IPS-15b (cell line): ENCODE results near the gene ZC3H10.
A peak's percentile ranks its signal among the peaks of the same experiment; 100 is the strongest.

ENCODE experiments used
- H3K27me3 ChIP-seq: one replicate; pipeline ENCODE4 v1.6.1; 2013; ENCODE audit warnings: low read length; ENCODE audit not compliant: control insufficient read depth, insufficient read depth
- H3K36me3 ChIP-seq: one replicate; pipeline ENCODE4 v1.6.1; 2013; ENCODE audit warnings: low read length; ENCODE audit not compliant: control insufficient read depth, insufficient read depth
- H3K4me1 ChIP-seq: one replicate; pipeline ENCODE4 v1.6.1; 2013; ENCODE audit warnings: mild to moderate bottlenecking, low read length; ENCODE audit not compliant: control insufficient read depth, insufficient read depth
- H3K4me3 ChIP-seq: one replicate; pipeline ENCODE4 v1.5.1; 2013; ENCODE audit warnings: low read depth, low read length
- H3K9ac ChIP-seq: one replicate; pipeline ENCODE4 v1.6.1; 2013; ENCODE audit warnings: low read depth, mild to moderate bottlenecking, low read length
- H3K9me3 ChIP-seq: one replicate; pipeline ENCODE4 v1.6.1; 2013; ENCODE audit warnings: mild to moderate bottlenecking, low read length; ENCODE audit not compliant: control insufficient read depth, insufficient read depth

The ZC3H10 gene

DNA sequence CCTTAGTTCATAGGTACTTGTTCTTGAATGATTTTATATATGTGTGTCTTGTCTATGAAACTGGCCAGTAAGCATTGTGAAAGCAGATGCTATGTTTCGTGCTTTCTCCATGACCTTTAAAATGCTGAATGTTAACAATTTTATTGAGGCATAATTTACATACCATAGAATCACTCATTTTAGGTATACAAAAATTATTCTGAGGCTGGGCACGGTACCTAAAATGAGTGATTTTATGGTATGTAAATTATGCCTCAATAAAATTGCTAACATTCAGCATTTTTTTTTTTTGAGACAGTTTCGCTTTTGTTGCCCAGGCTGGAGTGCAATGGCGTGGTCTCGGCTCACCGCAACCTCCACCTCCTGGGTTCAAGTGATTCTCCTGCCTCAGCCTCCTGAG lies 16.8 kb downstream of the ZC3H10 start:
- H3K4me3 ChIP-seq: no peak overlapping the region
- no peak overlapping the region for H3K9ac ChIP-seq
- H3K36me3 ChIP-seq: peaks cover 60% of the 10 kb centered on the region
- H3K9me3 ChIP-seq: no peaks in the 10 kb centered on the region
- H3K27me3 ChIP-seq: no peaks in the 10 kb centered on the region
- H3K4me1 ChIP-seq: no peaks in the 10 kb centered on the region

DNA sequence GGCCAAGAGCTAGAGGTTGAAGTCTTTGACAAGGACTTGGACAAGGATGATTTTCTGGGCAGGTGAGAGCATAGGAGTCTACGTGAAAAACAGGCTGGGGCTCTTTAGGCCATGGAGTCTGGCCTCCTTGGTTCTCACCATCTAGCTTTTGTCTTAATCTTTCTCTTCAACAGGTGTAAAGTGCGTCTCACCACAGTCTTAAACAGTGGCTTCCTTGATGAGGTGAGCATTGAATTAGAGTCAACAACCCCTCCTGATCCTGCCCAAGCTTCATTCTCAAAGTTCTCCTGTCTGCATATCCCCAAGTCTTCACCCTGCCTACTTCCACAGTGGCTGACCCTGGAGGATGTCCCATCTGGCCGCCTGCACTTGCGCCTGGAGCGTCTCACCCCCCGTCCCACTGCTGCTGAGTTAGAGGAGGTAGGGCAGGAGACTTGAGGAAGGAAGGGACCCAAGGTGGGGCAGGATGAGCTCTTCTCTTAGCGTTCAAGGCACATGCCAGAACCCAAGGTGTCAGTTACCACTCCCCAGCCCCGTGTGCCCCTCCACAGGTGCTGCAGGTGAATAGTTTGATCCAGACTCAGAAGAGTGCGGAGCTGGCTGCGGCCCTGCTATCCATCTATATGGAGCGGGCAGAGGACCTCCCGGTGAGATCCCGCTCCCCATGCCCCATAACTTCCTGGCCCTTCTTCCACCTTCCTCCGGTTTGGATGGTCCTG lies 19.9 kb downstream of the ZC3H10 start:
- Histone ChIP-seq H3K4me1 (no peaks in the 10 kb centered on the region), H3K9ac (no peak overlapping the region), H3K4me3 (no peak overlapping the region), H3K9me3 (no peaks in the 10 kb centered on the region), H3K27me3 (no peaks in the 10 kb centered on the region), H3K36me3 (peaks cover 64% of the 10 kb centered on the region)

DNA sequence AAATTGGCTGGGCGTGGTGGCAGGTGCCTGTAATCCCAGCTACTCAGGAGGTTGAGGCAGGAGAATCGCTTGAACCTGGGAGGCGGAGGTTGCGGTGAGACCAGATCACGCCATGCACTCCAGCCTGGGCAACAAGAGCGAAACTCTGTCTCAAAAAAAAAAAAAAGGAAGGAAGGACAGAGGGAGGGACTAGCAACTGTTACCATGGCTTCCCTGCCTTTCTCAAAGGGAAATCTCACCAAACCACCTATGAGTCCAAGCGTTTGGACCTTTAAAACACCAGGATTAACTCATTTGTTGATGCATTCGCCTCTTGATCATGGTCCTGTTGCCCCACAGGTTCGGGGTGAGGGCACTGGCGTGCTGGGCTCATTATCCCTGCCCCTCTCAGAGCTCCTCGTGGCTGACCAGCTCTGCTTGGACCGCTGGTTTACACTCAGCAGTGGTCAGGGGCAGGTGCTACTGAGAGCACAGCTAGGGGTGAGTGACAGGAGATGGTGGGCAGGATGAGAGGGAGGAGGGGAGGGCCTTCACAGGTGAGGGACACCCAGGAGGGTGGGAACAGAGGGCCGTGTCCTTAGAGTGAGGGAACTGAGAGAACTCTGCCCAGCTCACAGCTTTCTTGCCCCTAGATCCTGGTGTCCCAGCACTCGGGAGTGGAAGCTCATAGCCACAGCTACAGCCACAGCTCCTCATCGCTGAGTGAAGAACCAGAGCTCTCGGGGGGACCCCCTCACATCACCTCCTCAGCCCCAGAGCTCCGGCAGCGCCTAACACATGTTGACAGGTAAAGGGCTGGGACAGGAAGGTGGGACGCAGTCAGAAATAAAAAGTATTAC lies 24.1 kb downstream of the ZC3H10 start:
- Histone ChIP-seq H3K9me3 (no peaks in the 10 kb centered on the region), H3K36me3 (peaks cover 55% of the 10 kb centered on the region), H3K4me3 (no peak overlapping the region), H3K4me1 (no peaks in the 10 kb centered on the region), H3K9ac (no peak overlapping the region), H3K27me3 (no peaks in the 10 kb centered on the region)

DNA sequence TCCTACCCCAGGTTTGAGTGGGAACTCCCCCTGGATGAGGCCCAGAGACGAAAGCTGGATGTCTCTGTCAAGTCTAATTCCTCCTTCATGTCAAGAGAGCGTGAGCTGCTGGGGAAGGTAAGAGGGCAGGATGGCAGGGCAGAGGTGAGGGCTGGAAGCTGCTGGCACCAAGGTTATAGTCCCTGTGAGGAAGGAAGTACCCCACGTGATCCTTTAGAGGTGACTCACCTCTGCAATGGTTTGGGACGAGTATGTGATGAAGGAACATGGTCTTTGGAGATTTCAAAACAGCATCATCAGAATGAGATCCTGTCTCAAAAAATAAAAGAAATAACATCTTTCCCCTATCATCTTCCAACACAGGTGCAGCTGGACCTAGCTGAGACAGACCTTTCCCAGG lies 25.2 kb downstream of the ZC3H10 start:
- Histone ChIP-seq H3K9ac (no peak overlapping the region), H3K9me3 (no peaks in the 10 kb centered on the region), H3K4me1 (no peaks in the 10 kb centered on the region), H3K4me3 (no peak overlapping the region), H3K27me3 (no peaks in the 10 kb centered on the region), H3K36me3 (peaks cover 47% of the 10 kb centered on the region)

DNA sequence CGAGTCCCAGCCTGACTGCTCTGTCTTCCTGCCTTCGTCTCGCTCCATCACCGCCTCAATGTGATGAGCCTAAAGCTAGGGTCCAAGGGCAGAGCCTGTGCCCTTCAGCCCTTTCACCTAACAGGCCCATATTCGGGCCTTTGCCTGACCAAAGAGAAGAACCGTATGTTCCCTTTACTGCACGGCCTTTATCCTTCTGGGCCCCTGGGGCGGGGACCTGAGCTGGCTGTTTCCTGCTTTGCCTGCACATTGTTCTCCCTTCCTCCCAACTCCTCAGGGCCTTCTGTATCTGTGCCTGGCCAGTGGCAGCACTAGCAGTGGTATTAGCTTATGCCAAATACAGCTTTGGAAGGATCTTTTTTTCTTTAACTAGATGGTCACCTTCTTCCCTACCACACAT lies 25.8 kb downstream of the ZC3H10 start:
- Histone ChIP-seq H3K9me3 (no peaks in the 10 kb centered on the region), H3K9ac (no peak overlapping the region), H3K27me3 (no peaks in the 10 kb centered on the region), H3K4me3 (no peak overlapping the region), H3K4me1 (no peaks in the 10 kb centered on the region), H3K36me3 (peaks cover 40% of the 10 kb centered on the region)

DNA sequence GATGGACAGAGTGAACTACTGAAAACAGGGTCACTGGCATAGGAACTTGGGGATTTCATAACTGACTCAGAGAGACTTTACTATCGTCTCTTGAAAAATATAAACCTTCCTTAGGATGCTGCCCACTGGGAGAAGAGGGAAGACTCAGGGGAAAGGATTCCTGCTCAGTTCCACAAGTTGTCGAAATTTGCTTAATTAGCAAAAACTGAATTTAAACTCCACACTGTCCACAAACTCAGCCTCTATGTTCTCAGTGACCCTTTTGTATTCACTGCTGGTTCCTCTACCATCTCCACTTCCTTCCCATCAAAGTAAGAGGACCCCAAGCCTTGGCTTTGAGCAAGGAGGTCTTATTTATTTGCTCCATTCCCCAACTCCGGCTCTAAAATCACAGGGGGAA lies 27.2 kb downstream of the ZC3H10 start:
- H3K4me3 ChIP-seq: no peak overlapping the region
- no peaks in the 10 kb centered on the region for H3K4me1 ChIP-seq
- H3K9ac ChIP-seq: no peak overlapping the region
- H3K36me3 ChIP-seq: peaks cover 29% of the 10 kb centered on the region
- H3K27me3 ChIP-seq: no peaks in the 10 kb centered on the region
- H3K9me3 ChIP-seq: no peaks in the 10 kb centered on the region

DNA sequence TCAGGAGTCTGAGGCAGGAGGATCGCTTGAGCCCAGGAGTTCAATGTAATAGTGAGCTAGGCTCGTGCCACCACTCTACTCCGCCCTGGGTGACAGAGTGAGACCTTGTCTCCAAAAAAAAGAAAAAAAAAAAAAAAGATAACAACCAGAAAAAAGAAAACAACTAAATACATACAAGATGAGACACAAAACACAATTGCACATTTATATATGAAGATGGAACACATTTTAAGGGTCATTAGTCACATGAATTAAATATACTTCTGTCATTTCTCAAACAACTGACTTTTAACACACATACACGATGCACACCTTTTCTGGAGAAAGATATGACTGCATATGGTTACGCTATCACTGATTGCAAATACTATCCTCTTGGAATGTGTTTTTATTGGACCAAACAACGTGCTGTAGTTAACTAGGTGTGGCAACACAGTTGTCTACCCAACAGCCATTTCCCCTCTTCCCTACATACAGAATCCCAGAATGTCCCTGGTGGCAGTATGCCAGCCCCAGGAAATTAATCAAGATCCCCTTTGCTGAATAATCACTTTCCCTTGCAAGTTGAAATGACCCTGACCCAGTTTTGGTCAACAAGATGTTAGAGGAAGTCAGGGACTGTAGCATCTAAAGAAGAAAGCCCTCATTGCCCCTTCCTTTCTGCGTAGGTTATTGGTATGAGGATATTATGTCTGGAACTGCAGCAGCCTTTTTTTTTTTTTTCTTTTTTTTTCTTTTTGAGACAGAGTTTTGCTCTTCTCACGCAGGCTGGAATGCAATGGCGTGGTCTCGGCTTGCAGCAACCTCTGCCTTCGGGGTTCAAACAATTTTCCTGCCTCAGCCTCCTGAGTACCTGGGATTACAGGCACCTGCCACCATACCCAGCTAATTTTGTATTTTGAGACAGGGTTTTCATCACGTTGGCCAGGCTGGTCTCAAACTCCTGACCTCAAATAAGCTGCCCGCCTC lies 28.7 kb downstream of the ZC3H10 start:
- Histone ChIP-seq H3K4me3 (no peak overlapping the region), H3K9ac (no peak overlapping the region), H3K36me3 (peaks cover 22% of the 10 kb centered on the region), H3K9me3 (no peaks in the 10 kb centered on the region), H3K4me1 (no peaks in the 10 kb centered on the region), H3K27me3 (no peaks in the 10 kb centered on the region)

DNA sequence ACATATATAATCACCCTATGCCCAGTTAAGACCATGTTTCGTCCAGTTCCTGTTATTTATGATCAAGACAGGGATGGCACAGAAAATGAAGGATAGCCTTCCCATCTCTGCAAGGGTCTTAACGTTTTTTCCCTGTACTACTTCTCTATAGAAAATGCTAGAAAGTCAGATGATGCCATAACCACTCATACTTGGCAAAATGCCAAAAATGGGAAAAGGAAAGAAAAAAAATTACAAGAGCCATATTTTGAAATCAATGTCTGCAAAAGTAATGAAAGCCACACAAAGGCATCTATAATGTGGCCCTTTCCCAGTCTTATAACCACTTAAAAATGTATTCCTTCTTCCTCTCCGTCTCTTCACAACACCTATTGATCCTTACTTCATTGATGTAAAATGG lies 32.5 kb downstream of the ZC3H10 start:
- Histone ChIP-seq H3K9ac (no peak overlapping the region), H3K27me3 (no peaks in the 10 kb centered on the region), H3K4me1 (peaks cover 2% of the 10 kb centered on the region), H3K4me3 (no peak overlapping the region), H3K9me3 (no peaks in the 10 kb centered on the region), H3K36me3 (peaks cover 10% of the 10 kb centered on the region)

DNA sequence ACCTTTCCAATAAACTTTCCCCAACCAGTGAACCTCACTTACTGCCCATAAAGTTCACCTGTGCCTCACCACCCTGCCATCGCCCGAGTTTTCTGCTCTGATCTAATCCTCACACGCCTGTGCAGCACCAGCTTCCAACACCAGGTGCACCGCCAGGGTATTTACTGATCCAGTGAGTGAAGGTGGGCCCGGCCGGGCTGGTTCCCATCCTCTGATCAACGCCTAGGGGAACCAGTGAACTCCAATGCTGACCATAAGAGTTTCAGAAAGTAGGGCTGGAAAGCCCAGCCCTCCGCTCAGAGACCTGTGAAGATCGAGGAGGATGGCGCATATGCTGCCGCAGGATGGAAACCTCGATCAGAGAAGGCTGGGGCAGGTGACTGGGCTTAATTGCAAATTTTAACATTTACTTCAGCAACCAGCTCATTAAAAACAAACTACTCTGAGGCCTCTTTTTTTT lies 33.6 kb downstream of the ZC3H10 start:
- Histone ChIP-seq H3K27me3 (no peaks in the 10 kb centered on the region), H3K9ac (peak overlapping the region; percentile 89), H3K9me3 (no peaks in the 10 kb centered on the region), H3K36me3 (peaks cover 14% of the 10 kb centered on the region), H3K4me3 (peak overlapping the region; percentile 82), H3K4me1 (peaks cover 2% of the 10 kb centered on the region)

DNA sequence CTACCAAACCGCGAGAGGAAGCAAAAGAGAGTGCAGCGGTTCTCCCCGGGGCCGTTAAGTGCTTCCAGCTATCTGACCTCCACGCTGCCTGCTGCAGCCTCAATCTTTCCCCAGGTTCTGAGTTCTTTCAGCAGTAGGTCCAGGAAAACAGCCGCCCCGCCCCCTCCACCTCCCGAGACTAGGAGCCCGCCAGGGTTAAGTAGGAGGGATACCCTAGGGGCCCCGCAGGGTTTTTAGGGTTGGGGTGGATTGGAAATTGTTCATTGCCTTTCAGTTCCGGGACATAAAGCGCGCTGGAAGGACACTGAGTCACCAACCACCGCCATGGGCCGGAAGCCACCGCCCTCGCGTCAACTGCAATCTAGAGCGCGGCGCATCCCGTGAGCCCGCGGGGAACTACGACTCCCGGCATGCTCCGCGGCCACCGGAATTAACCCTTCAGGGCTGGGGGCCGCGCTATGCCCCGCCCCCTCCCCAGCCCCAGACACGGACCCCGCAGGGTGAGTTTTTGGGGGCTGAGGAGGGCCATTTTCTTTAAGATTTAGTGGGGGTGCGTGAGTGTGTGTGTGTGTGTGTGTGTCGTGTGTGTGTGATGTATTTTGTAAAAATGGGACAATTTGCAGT lies 34.2 kb downstream of the ZC3H10 start, which contains the start of gene MYL6B:
TSS of gene MYL6B (plus strand) at position 456 of the 624 bp plus-strand sequence. CDS start 1,332 bp downstream, outside the sequence.
- Histone ChIP-seq H3K36me3 (peaks cover 14% of the 10 kb centered on the region), H3K4me1 (peaks cover 3% of the 10 kb centered on the region), H3K9ac (peak within 1 kb of the TSS; percentile 89), H3K4me3 (peak within 1 kb of the TSS; percentile 82), H3K9me3 (no peaks in the 10 kb centered on the region), H3K27me3 (no peaks in the 10 kb centered on the region)
